Tibial artery (tissue), 4 donors: ENCODE measurements around the gene ASZ1.
"Not testable (repeated sequence)": the region's sequence is repeated elsewhere in the genome, so short reads cannot be mapped to it uniquely, and the experiment has no call there.

ENCODE experiments used
- DNase-seq, 2 donors: peaks; one replicate each; pipeline ENCODE4 v3.0.0-alpha.2; 2019
- H3K27ac ChIP-seq, 2 donors: fragments of 200-600 bp; sonication (generic) in 1 of 2; 1 replicate in 1 of 2; 2 replicates in 1 of 2; pipeline ENCODE4 v1.5.1; 2018 to 2019; ENCODE audit warnings: mild to moderate bottlenecking in 1 of 2
- H3K27me3 ChIP-seq, 2 donors: fragments of 200-600 bp; sonication (generic) in 1 of 2; one replicate each; pipeline versions ENCODE4 v1.5.1 to v1.6.0; 2016 to 2019
- H3K36me3 ChIP-seq, 3 donors: fragments of 200-600 bp; sonication (generic) in 2 of 3; one replicate each; pipeline ENCODE4 v1.5.1; 2016 to 2019; ENCODE audit warnings: mild to moderate bottlenecking in 2 of 3
- H3K4me1 ChIP-seq, 4 donors: fragments of 200-600 bp; sonication (generic) in 2 of 4; 1 replicate in 3 of 4; 2 replicates in 1 of 4; pipeline ENCODE4 v1.5.1; 2016 to 2019
- H3K4me3 ChIP-seq, 2 donors: fragments of 200-600 bp; sonication (generic) in 1 of 2; 1 replicate in 1 of 2; 2 replicates in 1 of 2; pipeline ENCODE4 v1.5.1; 2018 to 2019; ENCODE audit warnings: mild to moderate bottlenecking in 2 of 2
- H3K9me3 ChIP-seq, 3 donors: fragments of 200-600 bp; sonication (generic) in 1 of 3; one replicate each; pipeline ENCODE4 v1.5.1; 2016 to 2019
- CTCF ChIP-seq, 2 experiments: fragments of 200-600 bp in 1 of 2; fragments of 450-650 bp in 1 of 2; IDR thresholded peaks; one replicate each; pipeline ENCODE4 v1.5.1; 2017 to 2019; ENCODE audit warnings: antibody characterized with exemption in 2 of 2, mild to moderate bottlenecking in 1 of 2, moderate library complexity in 1 of 2
- intact Hi-C: fragments of 100-400 bp; cut with DNase I; formaldehyde crosslinking; loops from one replicate; pipeline ENCODE4 v1.15.0; 2023; ENCODE audit warnings: low total_unique reads

The ASZ1 gene

DNA sequence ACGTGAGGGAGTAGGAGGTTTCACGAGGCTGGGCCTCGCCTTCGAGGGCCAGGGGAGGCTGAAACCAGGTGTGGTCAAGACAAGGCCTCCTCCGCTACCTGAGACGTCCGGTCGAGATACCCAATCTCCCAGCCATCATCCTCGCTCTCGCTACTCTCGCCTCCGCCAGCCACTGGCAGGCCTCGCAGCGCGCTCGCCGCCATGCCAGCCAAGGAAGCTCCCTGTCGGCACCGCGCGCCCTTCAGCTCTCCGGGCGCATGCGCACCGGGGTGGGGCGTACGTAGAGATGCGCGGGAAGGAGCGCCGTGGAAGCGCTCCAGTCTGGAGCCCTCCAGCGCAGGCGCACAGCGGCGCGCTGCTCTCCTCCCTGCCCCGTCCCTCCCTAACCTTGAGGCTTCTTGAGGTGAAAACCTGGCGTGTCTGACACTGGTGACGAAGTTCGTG lies at the start of gene ASZ1:
Gene ASZ1, minus strand, starts transcription at position 236 of the 444 bp plus-strand sequence. Its CDS starts 33 bp downstream, at position 203.
- Histone ChIP-seq H3K4me3 (no peak within 1 kb of the TSS), H3K9me3 (no peaks in the 10 kb centered on the region), H3K36me3 (no peaks in the 10 kb centered on the region), H3K4me1 (no peaks in the 10 kb centered on the region), H3K27ac (no peak within 1 kb of the TSS), H3K27me3 (no peaks in the 10 kb centered on the region)
- no peak for DNase-seq
- intact Hi-C loops: no loop called here
- TF ChIP-seq CTCF (IDR thresholded peaks at IDR 0.05): no peak

- DNase-seq: no peak
- H3K4me1 ChIP-seq: peaks cover 0 to 11% (median 5%) of the 10 kb centered on the region in 4 donors
- H3K4me3 ChIP-seq: no peak overlapping the region
- peaks cover 0 to 7% of the 10 kb centered on the region in 2 donors for H3K27me3 ChIP-seq
- intact Hi-C loops: no loop called here
- H3K27ac ChIP-seq: no peak overlapping the region
- H3K9me3 ChIP-seq: no peaks in the 10 kb centered on the region
- H3K36me3 ChIP-seq: no peaks in the 10 kb centered on the region
- TF ChIP-seq CTCF (IDR thresholded peaks at IDR 0.05): no peak
Observed at GRCh38 chr7:117476557-117477215, 49.4 kb upstream of the ASZ1 start.

DNA sequence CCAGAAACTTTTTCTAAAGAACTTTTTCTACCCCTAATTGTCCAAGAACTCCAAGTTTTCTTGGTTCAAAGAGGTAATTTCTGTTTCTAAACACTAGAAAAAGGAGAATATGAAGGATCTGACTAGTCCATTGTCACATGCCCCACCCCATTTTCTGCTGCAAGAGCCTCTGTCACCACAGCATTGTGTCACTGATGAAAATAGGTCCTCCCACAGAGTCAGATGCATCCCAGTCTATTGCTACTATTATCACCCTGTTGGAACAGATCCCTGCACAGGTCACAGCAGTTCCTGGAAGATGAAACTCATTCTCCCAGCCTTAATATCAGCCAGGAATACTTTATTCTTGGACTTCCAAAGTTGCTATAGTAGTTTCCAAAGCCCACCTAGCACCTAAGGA lies 45.0 kb upstream of the ASZ1 start:
- no peaks in the 10 kb centered on the region for H3K4me1 ChIP-seq
- H3K9me3 ChIP-seq: no peaks in the 10 kb centered on the region
- DNase-seq: no peak
- TF ChIP-seq CTCF (IDR thresholded peaks at IDR 0.05): no peak
- H3K27ac ChIP-seq: no peak overlapping the region
- H3K4me3 ChIP-seq: no peak overlapping the region
- H3K36me3 ChIP-seq: no peaks in the 10 kb centered on the region
- no peaks in the 10 kb centered on the region for H3K27me3 ChIP-seq
- intact Hi-C loops: no loop called here

GRCh38 chr7:117470777-117471176 lies 43.5 kb upstream of the ASZ1 start:
- Histone ChIP-seq H3K4me3 (no peak overlapping the region), H3K27me3 (no peaks in the 10 kb centered on the region), H3K4me1 (no peaks in the 10 kb centered on the region), H3K9me3 (no peaks in the 10 kb centered on the region), H3K36me3 (no peaks in the 10 kb centered on the region), H3K27ac (no peak overlapping the region)
- intact Hi-C loops: no loop called here
- DNase-seq: no peak
- TF ChIP-seq CTCF (IDR thresholded peaks at IDR 0.05): no peak

DNA sequence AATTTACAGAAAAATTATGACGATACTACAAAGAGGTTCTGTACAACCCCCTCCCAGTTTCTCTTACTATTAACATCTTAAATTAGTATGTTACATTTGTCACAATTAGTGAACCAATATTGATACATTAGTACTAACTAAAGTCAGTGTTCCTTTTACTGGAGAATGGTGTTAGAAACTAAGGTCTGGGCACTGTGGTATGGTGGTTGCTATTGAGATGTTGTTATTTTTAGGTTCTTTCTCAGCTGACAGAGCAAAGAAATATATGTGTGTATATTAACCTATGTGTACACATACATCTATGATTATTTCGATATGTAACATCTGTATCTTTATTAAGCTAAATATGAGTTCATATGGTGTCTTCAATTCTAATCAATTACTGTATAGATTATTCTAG lies 40.9 kb upstream of the ASZ1 start:
- DNase-seq: no peak
- no peaks in the 10 kb centered on the region for H3K36me3 ChIP-seq
- H3K9me3 ChIP-seq: no peaks in the 10 kb centered on the region
- H3K27ac ChIP-seq: no peak overlapping the region
- no peaks in the 10 kb centered on the region for H3K27me3 ChIP-seq
- H3K4me3 ChIP-seq: no peak overlapping the region
- no peak for TF ChIP-seq CTCF (IDR thresholded peaks at IDR 0.05)
- intact Hi-C loops: no loop called here
- no peaks in the 10 kb centered on the region for H3K4me1 ChIP-seq

DNA sequence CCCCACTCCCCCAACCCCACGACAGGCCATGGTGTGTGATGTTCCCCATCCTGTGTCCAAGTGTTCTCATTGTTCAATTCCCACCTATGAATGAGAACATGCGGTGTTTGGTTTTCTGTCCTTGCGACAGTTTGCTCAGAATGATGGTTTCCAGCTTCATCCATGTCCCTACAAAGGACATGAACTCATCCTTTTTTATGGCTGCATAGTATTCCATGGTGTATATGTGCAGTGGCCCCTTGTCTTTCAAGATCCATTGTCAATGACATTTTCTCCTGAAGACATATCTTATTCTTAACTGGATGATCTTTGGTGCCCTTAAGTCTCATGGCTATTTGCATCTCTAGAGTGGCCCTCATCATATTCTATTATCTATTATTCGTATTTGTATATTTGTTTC lies 33.5 kb upstream of the ASZ1 start:
- H3K27me3 ChIP-seq, intact Hi-C loops, H3K9me3 ChIP-seq, H3K4me1 ChIP-seq, H3K4me3 ChIP-seq, H3K36me3 ChIP-seq, H3K27ac ChIP-seq, DNase-seq: not testable (repeated sequence)
